HG02571 (cell line): ENCODE data around the gene AGPAT2.
"Not testable (repeated sequence)": the region's sequence is repeated elsewhere in the genome, so short reads cannot be mapped to it uniquely, and the experiment has no call there.

ENCODE experiments used
- ATAC-seq: cut with Tn5 transposase; IDR thresholded peaks from one replicate; pipeline ENCODE4 v1.9.1; 2021; ENCODE audit warnings: mild to moderate bottlenecking, moderate library complexity; ENCODE audit not compliant: unreplicated experiment

AGPAT2 gene

GRCh38 chr9:136650648-136651047 is 36.6 kb downstream of the AGPAT2 start:
- ATAC-seq, result no peak

GRCh38 chr9:136650021-136650420 is 37.2 kb downstream of the AGPAT2 start:
- no peak for ATAC-seq

- ATAC-seq, result no peak
Measured at GRCh38 chr9:136648751-136649150, 38.5 kb downstream of the AGPAT2 start.

- ATAC-seq, result no peak
Measured at GRCh38 chr9:136646827-136647711, 40.2 kb downstream of the AGPAT2 start.

GRCh38 chr9:136645903-136646754 is 41.1 kb downstream of the AGPAT2 start:
- ATAC-seq, result no peak

- no peak for ATAC-seq
Measured at GRCh38 chr9:136645352-136645902, 41.8 kb downstream of the AGPAT2 start.

GRCh38 chr9:136644593-136645351 is 42.5 kb downstream of the AGPAT2 start:
- ATAC-seq, result peak; percentile 26

GRCh38 chr9:136644343-136644592 is 43.0 kb downstream of the AGPAT2 start:
- ATAC-seq, result peak; percentile 51

GRCh38 chr9:136643596-136644342 is 43.5 kb downstream of the AGPAT2 start:
- no peak for ATAC-seq

GRCh38 chr9:136642439-136642921 is 44.8 kb downstream of the AGPAT2 start:
- ATAC-seq, result no peak

- ATAC-seq, result no peak
Measured at GRCh38 chr9:136640171-136641111, 46.8 kb downstream of the AGPAT2 start.

- ATAC-seq, result no peak
Measured at GRCh38 chr9:136634904-136635303, 52.4 kb downstream of the AGPAT2 start.

GRCh38 chr9:136632491-136633106 is 54.7 kb downstream of the AGPAT2 start:
- not testable (repeated sequence) for ATAC-seq

- not testable (repeated sequence) for ATAC-seq
Measured at GRCh38 chr9:136632072-136632471, 55.2 kb downstream of the AGPAT2 start.

GRCh38 chr9:136631038-136632000 is 55.9 kb downstream of the AGPAT2 start:
- ATAC-seq, result no peak

- ATAC-seq, result no peak
Measured at GRCh38 chr9:136630662-136630992, 56.6 kb downstream of the AGPAT2 start.

GRCh38 chr9:136629879-136630661 is 57.2 kb downstream of the AGPAT2 start:
- no peak for ATAC-seq
